NCI-H526 (cell line): ENCODE results near the gene ZNF280C.
A peak's percentile ranks its signal among the peaks of the same experiment; 100 is the strongest.

Experiments
- DNase-seq, 2 experiments: peaks; one replicate each; lab custom pipeline; 2025; lab: John Stamatoyannopoulos, UW

The ZNF280C gene

GRCh38 chrX:130176354-130176776 lies 92.3 kb downstream of the ZNF280C start:
- no peak for DNase-seq

- no peak for DNase-seq
These were observed 93.8 kb downstream of the ZNF280C start for GRCh38 chrX:130174937-130175336.

- no peak for DNase-seq
These were observed 94.5 kb downstream of the ZNF280C start for GRCh38 chrX:130174045-130174704.

DNA sequence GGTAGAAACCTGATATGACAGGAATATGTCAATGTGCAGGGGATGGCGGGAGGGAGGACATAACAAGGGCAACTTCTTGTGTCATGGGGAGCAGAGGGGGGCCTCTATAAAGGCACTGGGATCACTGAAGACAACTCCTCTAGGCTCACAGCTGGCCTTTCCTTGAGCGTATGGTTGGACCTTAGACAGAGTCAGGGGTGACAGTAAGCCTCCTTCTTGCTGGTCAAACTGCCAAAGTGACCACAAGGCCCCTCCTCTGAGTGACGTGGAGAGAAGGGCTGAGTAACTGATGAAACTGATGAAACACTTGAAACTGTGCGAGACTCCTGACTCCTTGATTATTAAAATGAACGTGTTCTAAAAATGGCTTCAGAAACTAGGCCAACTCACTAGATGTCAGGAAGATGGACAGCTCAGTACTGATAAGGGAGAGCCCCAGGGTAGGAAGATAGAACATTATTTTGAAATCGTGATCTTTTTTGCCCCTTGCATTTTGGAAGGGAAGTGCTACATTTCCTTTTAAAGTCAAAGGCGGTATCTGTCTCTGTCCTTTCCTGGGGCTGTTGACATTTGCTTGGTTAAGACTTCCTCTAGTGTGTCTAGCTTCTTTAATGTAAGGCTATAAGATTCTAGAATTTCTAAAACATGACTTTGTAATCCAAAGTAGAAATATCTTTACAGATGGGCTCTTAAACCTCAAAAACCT lies 95.4 kb downstream of the ZNF280C start:
- no peak for DNase-seq

GRCh38 chrX:130172127-130172845 lies 96.4 kb downstream of the ZNF280C start:
- DNase-seq, result peak; percentile 14 to 44

DNA sequence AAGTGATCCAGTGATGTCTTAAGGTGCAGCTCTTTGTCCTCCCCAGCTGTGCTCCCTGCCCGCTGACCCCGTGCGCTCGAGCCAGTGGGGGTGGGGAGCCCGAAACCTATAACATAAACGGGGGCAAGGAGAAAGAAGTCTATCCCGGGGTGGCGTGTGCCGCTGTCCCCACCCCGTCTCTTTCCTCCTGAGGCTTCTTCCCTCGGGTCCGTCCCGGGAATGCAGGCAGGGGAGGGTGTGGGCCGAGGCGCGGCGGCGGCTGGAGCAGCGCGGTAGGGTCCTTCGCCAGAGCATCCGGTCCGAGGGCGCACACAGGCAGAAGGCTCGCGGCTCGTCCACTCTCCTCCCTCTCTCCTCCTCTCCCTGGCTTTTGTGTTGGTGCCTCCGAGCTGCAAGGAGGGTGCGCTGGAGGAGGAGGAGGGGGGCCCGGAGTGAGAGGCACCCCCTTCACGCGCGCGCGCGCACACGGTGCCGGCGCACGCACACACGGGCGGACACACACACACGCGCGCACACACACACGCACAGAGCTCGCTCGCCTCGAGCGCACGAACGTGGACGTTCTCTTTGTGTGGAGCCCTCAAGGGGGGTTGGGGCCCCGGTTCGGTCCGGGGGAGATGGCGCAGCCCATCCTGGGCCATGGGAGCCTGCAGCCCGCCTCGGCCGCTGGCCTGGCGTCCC lies 97.1 kb downstream of the ZNF280C start, which contains the start of gene RAB33A:
TSS of gene RAB33A (plus strand) at position 517 of the 681 bp plus-strand sequence. CDS start at position 618, 101 bp downstream.
- DNase-seq, result peak; percentile 17 to 54

DNA sequence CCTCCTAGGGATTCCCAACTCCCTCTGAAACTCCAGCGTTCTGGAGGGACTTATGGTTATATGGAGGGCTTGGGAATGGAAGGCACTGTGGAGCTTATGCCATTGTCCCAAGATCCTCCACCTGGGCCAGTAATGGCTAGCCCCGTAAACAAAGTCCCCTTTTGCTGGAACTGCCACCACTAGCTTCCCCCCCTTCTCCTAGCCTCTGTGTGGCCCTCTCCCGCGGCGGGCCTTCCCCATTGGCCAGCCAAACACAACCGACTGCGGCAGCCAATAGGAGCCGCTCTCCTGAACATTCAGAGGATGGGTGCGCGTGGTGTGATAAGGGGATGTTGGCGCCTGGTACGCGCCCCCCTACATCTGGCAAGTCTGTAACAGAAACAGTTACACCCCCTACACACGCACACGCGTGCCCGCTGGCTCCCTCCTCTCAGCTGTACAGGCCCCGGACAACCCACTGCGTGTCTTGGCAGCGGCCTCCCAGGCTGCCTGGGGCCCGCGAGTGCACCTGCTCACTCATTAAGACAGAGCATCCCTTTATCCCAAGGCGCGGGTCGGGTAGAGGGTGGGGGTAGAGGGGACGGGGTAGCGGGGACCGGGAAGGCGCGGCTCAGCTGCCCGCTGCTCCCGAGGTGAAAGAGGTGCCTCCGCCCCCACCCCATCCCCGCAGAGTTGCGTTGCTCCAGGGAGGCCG lies 97.8 kb downstream of the ZNF280C start:
- DNase-seq, result peak; percentile 78 to 89

DNA sequence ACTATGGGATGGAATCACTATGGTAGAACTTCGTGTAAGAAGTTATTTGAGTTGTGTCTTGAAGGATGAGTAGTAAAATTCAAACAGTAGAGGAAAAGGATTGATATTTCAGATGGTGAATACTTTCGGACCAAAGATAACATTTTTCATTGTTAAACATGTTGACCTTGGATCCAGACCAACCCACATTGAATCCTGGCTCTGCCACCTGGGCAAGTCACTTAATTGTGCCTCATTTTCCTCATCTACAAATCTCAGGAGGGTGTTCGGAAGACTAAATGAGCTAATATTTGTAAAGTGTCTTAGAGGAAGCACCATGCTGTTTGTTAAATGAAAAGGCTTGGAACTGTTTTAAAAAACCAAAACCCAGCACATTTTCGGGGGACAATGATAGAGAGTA lies 101.7 kb downstream of the ZNF280C start:
- no peak for DNase-seq

- no peak for DNase-seq
These were observed 102.3 kb downstream of the ZNF280C start for GRCh38 chrX:130166503-130166777.

DNA sequence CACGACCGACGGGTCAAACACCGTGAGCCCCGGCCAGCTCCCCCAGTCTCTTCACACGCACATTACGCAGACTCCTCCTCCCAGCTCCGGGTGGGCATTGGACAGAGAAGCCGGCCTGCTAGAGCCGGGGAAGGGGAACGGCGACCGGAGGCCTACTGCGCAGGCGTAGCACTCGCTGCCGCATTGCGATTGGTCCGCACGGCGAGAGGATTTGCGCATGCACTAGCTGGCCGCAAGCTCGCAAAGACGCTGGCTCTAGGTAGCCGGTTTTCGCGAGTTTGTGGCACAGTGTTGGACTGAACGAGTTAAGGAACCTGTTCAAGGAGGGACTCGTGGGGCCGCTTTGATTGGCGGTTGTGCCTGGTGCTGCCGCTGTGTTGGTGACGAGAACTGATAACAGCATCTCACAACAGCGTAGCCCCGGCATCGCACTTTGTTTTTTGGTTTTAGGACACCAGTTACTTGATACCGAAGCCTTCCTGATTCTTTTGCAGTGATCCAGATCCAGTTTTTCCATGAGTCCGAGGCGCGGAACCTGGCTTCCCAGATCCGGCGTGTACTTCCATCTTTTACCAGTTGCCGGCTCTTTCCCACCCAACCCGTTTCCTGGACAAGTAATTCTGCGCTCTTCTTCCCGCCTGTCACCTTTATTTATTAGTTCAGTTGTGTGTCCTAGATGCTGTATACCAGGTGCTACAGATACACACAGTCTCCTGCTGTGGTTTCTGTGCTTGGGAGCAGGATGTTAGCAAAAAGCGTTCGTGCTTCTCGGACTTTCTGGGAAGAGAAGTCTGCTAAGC lies 102.8 kb downstream of the ZNF280C start, which contains the start of gene AIFM1:
TSS of gene AIFM1 (minus strand) at position 139 of the 800 bp plus-strand sequence. CDS start 185 bp downstream, outside the sequence.
- peak; percentile 94 to 96 for DNase-seq

- DNase-seq, result no peak
These were observed 103.5 kb downstream of the ZNF280C start for GRCh38 chrX:130165181-130165702.

DNA sequence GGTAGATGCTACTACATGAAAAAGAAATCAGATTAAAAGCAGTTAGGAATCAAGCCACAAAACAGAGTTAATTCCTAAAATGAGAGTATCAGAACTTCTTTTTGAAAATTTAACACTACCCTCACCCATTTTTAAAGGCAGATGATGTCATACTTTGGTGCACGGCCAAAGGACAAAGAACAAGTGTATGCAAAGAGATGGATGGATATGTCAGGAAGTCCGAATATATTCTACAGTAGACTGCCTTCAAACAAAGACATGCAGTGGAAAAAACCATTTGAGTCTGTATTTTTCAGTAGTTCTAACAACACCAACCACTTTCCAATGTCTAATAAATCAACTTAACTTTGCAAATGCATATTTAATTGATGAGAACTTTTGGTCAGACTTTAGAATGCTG lies 105.3 kb downstream of the ZNF280C start:
- no peak for DNase-seq

DNA sequence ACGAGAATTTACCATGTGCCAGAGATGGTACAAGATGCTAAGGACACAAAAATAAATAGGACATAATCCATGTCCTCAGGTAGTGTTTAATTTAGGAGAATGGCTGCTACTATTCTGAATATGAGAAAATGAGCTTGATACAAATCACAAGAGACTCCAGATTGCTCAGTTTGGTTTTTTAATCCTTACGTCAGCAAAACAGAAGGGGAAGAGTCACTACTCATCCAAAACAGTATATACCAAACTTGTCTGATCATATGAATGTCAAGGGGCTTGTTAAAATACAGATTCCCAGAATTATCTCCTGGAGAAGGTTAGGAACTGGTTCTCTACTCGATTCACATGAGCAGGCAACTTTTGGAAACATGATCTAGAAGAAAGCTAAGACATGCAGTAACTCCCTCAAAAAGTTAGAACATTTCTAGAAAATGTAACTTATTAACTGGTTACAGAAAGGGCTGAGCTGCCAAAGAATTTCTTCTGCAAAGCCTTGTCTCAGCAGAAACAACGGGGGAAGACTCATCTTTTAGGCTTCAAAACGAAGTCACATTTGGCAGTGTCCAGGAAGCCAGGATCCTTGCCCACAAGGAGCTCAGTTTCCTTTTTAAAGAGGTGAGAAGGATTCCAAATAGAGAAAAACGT lies 106.5 kb downstream of the ZNF280C start:
- DNase-seq, result no peak

DNA sequence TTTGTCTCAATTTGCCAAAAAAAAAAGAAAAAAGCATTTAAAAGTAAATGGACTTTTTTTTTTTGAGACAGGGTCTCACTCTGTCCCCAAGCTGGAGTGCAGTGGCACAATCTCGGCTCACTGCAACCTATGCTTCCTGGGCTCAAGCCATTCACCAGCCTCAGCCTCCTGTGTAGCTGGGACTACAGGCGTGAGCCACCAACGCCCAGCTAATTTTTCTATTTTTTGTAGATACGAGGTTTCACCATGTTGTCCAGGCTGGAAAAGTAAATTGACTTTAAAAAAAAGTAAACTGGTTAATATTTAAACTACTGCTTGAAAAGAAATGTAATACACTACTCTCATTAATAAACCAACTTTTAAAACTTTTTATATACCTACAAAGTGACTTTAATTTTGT lies 108.9 kb downstream of the ZNF280C start:
- DNase-seq, result no peak

GRCh38 chrX:130158311-130158710 lies 110.4 kb downstream of the ZNF280C start:
- no peak for DNase-seq

- DNase-seq, result no peak
These were observed 113.1 kb downstream of the ZNF280C start for GRCh38 chrX:130155564-130155963.
